GM19035 (cell line): Measurements from ENCODE around the gene E2F6.

Experiments
- ATAC-seq: cut with Tn5 transposase; IDR thresholded peaks from one replicate; pipeline ENCODE4 v1.9.1; 2021; ENCODE audit not compliant: unreplicated experiment

The E2F6 gene

GRCh38 chr2:11494310-11494709 lies 28.3 kb upstream of the E2F6 start:
- ATAC-seq, result no peak

- ATAC-seq, result no peak
These were observed 27.3 kb upstream of the E2F6 start for GRCh38 chr2:11493282-11493681.

GRCh38 chr2:11492720-11493119 lies 26.8 kb upstream of the E2F6 start:
- ATAC-seq, result no peak

- no peak for ATAC-seq
These were observed 26.3 kb upstream of the E2F6 start for GRCh38 chr2:11492244-11492643.

GRCh38 chr2:11491348-11491933 lies 25.5 kb upstream of the E2F6 start:
- ATAC-seq, result no peak

- ATAC-seq, result no peak
These were observed 24.2 kb upstream of the E2F6 start for GRCh38 chr2:11490194-11490593.

GRCh38 chr2:11488809-11489208 lies 22.8 kb upstream of the E2F6 start:
- no peak for ATAC-seq

- ATAC-seq, result no peak
These were observed 18.1 kb upstream of the E2F6 start for GRCh38 chr2:11483806-11484617.

- no peak for ATAC-seq
These were observed 16.6 kb upstream of the E2F6 start for GRCh38 chr2:11482473-11483035.

- no peak for ATAC-seq
These were observed 16.0 kb upstream of the E2F6 start for GRCh38 chr2:11481789-11482472.

- ATAC-seq, result no peak
These were observed 15.4 kb upstream of the E2F6 start for GRCh38 chr2:11481426-11481788.

- no peak for ATAC-seq
These were observed 14.9 kb upstream of the E2F6 start for GRCh38 chr2:11480859-11481258.

GRCh38 chr2:11480406-11480805 lies 14.4 kb upstream of the E2F6 start:
- no peak for ATAC-seq

- ATAC-seq, result no peak
These were observed 13.1 kb upstream of the E2F6 start for GRCh38 chr2:11478899-11479605.

GRCh38 chr2:11477994-11478393 lies 12.0 kb upstream of the E2F6 start:
- ATAC-seq, result peak; percentile 70

- no peak for ATAC-seq
These were observed 7.9 kb upstream of the E2F6 start for GRCh38 chr2:11473659-11474433.

GRCh38 chr2:11467749-11468148 lies 1.8 kb upstream of the E2F6 start:
- no peak for ATAC-seq

GRCh38 chr2:11467129-11467649 lies 1.2 kb upstream of the E2F6 start:
- no peak for ATAC-seq

GRCh38 chr2:11466307-11467128 lies 557 bp upstream of the E2F6 start:
- ATAC-seq, result peak; percentile 24
